Neutrophil (primary cell): ENCODE results near the gene ZBTB17.
A peak's percentile ranks its signal among the peaks of the same experiment; 100 is the strongest.
"Not testable (repeated sequence)": the region's sequence is repeated elsewhere in the genome, so short reads cannot be mapped to it uniquely, and the experiment has no call there.

Experiments
- H3K27ac ChIP-seq: fragments of 200-600 bp; sonication (generic); 2 replicates; pipeline ENCODE4 v1.5.1; 2016; ENCODE audit warnings: mild to moderate bottlenecking, moderate library complexity
- H3K27me3 ChIP-seq: fragments of 200-600 bp; sonication (generic); 2 replicates; pipeline ENCODE4 v1.6.0; 2016; ENCODE audit warnings: mild to moderate bottlenecking
- H3K36me3 ChIP-seq: fragments of 200-600 bp; sonication (generic); 2 replicates; pipeline ENCODE4 v1.5.1; 2017
- H3K4me1 ChIP-seq, 2 experiments: fragments of 200-600 bp in 1 of 2; sonication (generic) in 1 of 2; 1 replicate in 1 of 2; 2 replicates in 1 of 2; pipeline versions ENCODE4 v1.5.1 to v1.6.1; 2013 to 2016; ENCODE audit warnings: low read depth in 1 of 2, low read length in 1 of 2, mild to moderate bottlenecking in 1 of 2, moderate library complexity in 1 of 2; ENCODE audit not compliant: control insufficient read depth in 1 of 2, insufficient read depth in 1 of 2
- H3K4me3 ChIP-seq, 2 experiments: fragments of 200-600 bp in 1 of 2; sonication (generic) in 1 of 2; 1 replicate in 1 of 2; 2 replicates in 1 of 2; pipeline ENCODE4 v1.5.1; 2013 to 2016; ENCODE audit warnings: low read depth in 1 of 2, low read length in 1 of 2, mild to moderate bottlenecking in 1 of 2, moderate library complexity in 1 of 2
- H3K9me3 ChIP-seq: fragments of 200-600 bp; sonication (generic); 2 replicates; pipeline ENCODE4 v1.5.1; 2016
- TF ChIP-seq, protein P1 (sequence below): fragments of 200-600 bp; sonication (generic); IDR thresholded peaks from 2 replicates; pipeline ENCODE4 v1.5.1; 2016; ENCODE audit warnings: antibody characterized with exemption

ZBTB17 gene

DNA sequence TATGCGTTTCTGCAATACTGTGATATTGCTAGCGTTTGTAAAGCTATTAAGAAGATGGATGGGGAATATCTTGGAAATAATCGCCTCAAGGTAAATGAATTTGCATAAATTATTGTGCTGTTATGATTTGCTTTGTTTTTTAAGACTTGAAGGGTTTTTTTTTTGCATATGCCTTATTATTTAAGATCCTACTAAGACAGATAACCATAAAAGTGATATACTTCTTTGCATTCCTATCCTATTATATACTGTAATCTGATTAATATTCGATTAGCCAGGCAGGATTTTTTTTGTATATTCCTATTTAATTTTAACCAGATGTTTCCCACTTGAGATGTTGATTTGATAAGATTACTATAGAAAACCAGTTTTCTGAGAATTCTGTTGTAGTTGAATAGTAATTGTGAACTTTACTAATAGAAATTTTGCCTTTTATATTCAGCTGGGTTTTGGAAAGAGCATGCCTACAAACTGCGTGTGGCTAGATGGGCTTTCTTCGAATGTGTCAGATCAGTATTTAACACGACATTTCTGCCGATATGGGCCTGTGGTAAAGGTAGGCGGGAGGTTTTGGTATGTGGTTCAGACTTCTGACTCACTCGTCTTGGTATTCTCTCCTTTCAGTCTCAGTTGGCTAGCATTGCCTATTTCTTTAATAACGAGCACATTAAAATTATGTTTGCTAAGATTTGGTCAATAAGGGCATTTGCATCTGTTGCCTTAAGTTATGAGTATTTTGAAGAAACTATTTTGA, 56.8 kb downstream of the ZBTB17 start:
- Histone ChIP-seq H3K4me3 (no peak overlapping the region), H3K9me3 (no peaks in the 10 kb centered on the region), H3K27ac (no peak overlapping the region), H3K4me1 (no peaks in the 10 kb centered on the region), H3K27me3 (no peaks in the 10 kb centered on the region), H3K36me3 (peaks cover 89% of the 10 kb centered on the region)
- TF ChIP-seq, protein P1, sequence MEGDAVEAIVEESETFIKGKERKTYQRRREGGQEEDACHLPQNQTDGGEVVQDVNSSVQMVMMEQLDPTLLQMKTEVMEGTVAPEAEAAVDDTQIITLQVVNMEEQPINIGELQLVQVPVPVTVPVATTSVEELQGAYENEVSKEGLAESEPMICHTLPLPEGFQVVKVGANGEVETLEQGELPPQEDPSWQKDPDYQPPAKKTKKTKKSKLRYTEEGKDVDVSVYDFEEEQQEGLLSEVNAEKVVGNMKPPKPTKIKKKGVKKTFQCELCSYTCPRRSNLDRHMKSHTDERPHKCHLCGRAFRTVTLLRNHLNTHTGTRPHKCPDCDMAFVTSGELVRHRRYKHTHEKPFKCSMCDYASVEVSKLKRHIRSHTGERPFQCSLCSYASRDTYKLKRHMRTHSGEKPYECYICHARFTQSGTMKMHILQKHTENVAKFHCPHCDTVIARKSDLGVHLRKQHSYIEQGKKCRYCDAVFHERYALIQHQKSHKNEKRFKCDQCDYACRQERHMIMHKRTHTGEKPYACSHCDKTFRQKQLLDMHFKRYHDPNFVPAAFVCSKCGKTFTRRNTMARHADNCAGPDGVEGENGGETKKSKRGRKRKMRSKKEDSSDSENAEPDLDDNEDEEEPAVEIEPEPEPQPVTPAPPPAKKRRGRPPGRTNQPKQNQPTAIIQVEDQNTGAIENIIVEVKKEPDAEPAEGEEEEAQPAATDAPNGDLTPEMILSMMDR = no peak

DNA sequence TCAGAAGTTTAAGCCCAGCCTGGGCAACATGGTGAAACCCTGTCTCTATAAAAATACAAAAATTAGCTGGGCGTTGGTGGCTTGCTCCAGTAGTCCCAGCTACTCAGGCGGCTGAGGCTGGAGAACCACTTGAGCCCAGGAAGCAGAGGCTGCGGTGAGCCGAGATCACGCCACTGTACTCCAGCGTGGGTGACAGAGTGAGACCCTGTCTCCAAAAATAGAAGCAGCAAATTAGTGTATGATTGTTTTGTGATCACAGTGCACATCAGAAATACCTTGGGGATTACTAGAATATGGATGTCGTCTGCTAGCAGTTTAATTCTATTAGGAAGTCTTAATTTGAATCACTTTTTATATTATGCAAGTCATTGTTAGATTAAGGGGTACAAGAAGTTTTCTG, 59.0 kb downstream of the ZBTB17 start:
- Histone ChIP-seq H3K27ac (peak overlapping the region; percentile 7), H3K27me3 (no peaks in the 10 kb centered on the region), H3K9me3 (no peaks in the 10 kb centered on the region), H3K4me1 (no peaks in the 10 kb centered on the region), H3K36me3 (peaks cover 86% of the 10 kb centered on the region), H3K4me3 (no peak overlapping the region)
- TF ChIP-seq, protein P1 = no peak

DNA sequence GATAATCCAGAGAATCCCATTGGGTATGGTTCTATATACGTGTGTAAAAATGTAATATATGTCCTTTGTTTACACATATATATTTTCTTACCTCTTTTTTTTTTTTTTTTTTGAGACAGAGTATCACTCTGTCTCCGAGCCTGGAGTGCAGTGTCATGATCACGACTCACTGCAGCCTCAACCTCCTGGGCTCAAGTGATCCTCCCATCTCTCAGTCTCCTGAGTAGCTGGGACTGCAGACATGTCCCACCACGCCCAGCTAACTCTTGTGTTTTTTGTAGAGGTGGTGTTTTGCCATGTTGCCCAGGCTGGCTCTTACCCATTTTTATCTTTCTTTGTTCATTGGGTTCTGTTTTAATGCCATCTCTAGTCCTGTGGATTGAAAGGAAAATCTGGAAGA, 59.5 kb downstream of the ZBTB17 start:
- Histone ChIP-seq H3K27ac (peak overlapping the region; percentile 53), H3K27me3 (no peaks in the 10 kb centered on the region), H3K4me1 (no peaks in the 10 kb centered on the region), H3K9me3 (no peaks in the 10 kb centered on the region), H3K36me3 (peaks cover 86% of the 10 kb centered on the region), H3K4me3 (no peak overlapping the region)
- TF ChIP-seq, protein P1 = no peak

DNA sequence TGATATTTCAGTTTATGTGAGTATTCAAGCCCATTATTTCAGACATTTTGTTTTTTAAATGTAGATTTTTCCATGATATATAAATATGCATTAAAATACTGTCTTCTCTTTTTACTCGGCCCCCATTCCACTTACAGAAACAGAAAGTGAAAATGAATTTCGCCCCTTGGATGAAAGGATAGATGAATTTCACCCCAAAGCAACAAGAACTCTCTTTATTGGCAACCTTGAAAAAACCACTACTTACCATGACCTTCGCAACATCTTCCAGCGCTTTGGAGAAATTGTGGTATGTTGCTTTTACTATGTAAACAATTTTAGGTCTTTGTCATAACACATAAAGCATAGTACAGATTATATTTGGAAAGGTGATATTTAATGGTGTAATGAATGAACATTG, 59.9 kb downstream of the ZBTB17 start:
- no peaks in the 10 kb centered on the region for H3K27me3 ChIP-seq
- H3K27ac ChIP-seq = peak overlapping the region; percentile 53
- H3K4me3 ChIP-seq = no peak overlapping the region
- peaks cover 86% of the 10 kb centered on the region for H3K36me3 ChIP-seq
- no peaks in the 10 kb centered on the region for H3K9me3 ChIP-seq
- H3K4me1 ChIP-seq = no peaks in the 10 kb centered on the region
- TF ChIP-seq, protein P1 = no peak

DNA sequence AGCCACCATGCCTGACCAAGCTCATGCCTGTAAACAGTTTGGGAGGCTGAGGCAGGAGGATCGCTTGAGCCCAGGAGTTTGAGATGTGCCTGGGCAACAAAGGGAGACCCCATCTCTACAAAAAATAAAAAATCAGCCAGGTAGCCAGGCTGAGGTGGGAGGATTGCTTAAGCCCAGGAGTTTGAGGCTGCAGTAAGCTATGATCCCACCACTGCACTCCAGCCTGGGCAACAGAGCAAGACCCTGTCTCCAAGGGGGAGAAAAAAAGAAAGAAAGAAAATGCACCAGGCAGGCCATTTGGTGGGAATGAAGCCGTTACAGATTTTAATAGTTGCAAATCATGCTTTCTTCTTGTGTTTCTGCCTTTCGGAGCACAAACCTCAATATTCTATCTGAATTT, 62.3 kb downstream of the ZBTB17 start:
- H3K27me3 ChIP-seq, H3K9me3 ChIP-seq, H3K4me3 ChIP-seq, H3K27ac ChIP-seq, H3K4me1 ChIP-seq: not testable (repeated sequence)
- peaks cover 84% of the 10 kb centered on the region for H3K36me3 ChIP-seq

DNA sequence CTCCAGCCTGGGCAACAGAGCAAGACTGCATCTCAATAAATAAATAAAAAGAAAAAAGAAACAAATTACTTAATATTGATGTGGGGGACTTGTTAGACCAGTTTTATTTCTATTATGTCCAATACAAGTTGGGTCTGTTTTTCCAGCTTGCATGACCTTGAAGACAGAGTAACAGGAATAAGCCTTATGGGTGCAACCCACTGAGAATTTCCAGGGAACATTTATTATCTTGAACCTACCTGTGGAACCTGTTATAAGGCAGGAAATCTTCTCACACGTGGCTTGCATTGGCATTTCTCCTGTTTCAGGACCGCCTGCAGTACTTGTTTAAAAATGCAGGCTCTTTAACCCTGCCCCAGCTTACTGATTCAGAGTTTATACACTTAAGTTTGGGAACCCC, 64.0 kb downstream of the ZBTB17 start:
- peaks cover 69% of the 10 kb centered on the region for H3K36me3 ChIP-seq
- TF ChIP-seq, protein P1 = no peak

More for the DNA sequence above, 64.0 kb downstream of the ZBTB17 start:
- no peak overlapping the region for H3K27ac ChIP-seq
- no peak overlapping the region for H3K4me3 ChIP-seq
- no peaks in the 10 kb centered on the region for H3K4me1 ChIP-seq
- no peaks in the 10 kb centered on the region for H3K27me3 ChIP-seq
- no peaks in the 10 kb centered on the region for H3K9me3 ChIP-seq
